ENCODE results near the gene PTPN14. TPM values are rescaled to one million over a fixed set of nuclear protein-coding genes. Genes with fewer than 3 reads are reported as not detected.

Gene PTPN14
- total and polyA plus RNA-seq, 8 donors: 14.9 to 38.0 (median 17.9) TPM

- ATAC-seq (no peak), DNase-seq (no peak)
- no peaks in the 10 kb centered on the region for H3K9me3 ChIP-seq
- H3K36me3 ChIP-seq: peaks cover 3 to 8% of the 10 kb centered on the region in 2 donors
- no peaks in the 10 kb centered on the region for H3K27me3 ChIP-seq
- TF ChIP-seq CTCF (IDR thresholded peaks at IDR 0.05): no peak
- no peak overlapping the region for H3K4me3 ChIP-seq
- no peak overlapping the region for H3K27ac ChIP-seq
- H3K4me1 ChIP-seq: peaks cover 0 to 5% of the 10 kb centered on the region in 2 donors
- intact Hi-C loops (cut with DNase I): no loop called here
These were observed 172.9 kb downstream of the PTPN14 start for GRCh38 chr1:214378492-214378891.

- no peak overlapping the region for H3K4me3 ChIP-seq
- intact Hi-C loops (cut with DNase I): no loop called here
- TF ChIP-seq CTCF (IDR thresholded peaks at IDR 0.05): no peak
- H3K4me1 ChIP-seq: peaks cover 0 to 5% of the 10 kb centered on the region in 2 donors
- ATAC-seq (no peak), DNase-seq (no peak)
- peaks cover 1 to 2% of the 10 kb centered on the region in 2 donors for H3K36me3 ChIP-seq
- no peaks in the 10 kb centered on the region for H3K27me3 ChIP-seq
- H3K9me3 ChIP-seq: no peaks in the 10 kb centered on the region
- no peak overlapping the region for H3K27ac ChIP-seq
These were observed 173.5 kb downstream of the PTPN14 start for GRCh38 chr1:214377886-214378285.

GRCh38 chr1:214377485-214377884 is 173.9 kb downstream of the PTPN14 start:
- ATAC-seq (no peak), DNase-seq (no peak)
- peaks cover 0 to 2% of the 10 kb centered on the region in 2 donors for H3K36me3 ChIP-seq
- no peak overlapping the region for H3K4me3 ChIP-seq
- H3K4me1 ChIP-seq: peaks cover 0 to 5% of the 10 kb centered on the region in 2 donors
- TF ChIP-seq CTCF (IDR thresholded peaks at IDR 0.05): no peak
- intact Hi-C loops (cut with DNase I): no loop called here
- no peaks in the 10 kb centered on the region for H3K9me3 ChIP-seq
- no peak overlapping the region for H3K27ac ChIP-seq
- no peaks in the 10 kb centered on the region for H3K27me3 ChIP-seq

- Histone ChIP-seq H3K27me3 (no peaks in the 10 kb centered on the region), H3K27ac (no peak overlapping the region), H3K36me3 (peaks cover 0 to 21% of the 10 kb centered on the region in 2 donors), H3K4me1 (no peaks in the 10 kb centered on the region), H3K4me3 (no peak overlapping the region), H3K9me3 (no peaks in the 10 kb centered on the region)
- DNase-seq (no peak), ATAC-seq (no peak)
- intact Hi-C loops (cut with DNase I): no loop called here
- no peak for TF ChIP-seq CTCF (IDR thresholded peaks at IDR 0.05)
These were observed 179.3 kb downstream of the PTPN14 start for GRCh38 chr1:214372092-214372491.

GRCh38 chr1:214370615-214371014 is 180.8 kb downstream of the PTPN14 start:
- no peaks in the 10 kb centered on the region for H3K9me3 ChIP-seq
- H3K27me3 ChIP-seq: no peaks in the 10 kb centered on the region
- ATAC-seq (no peak), DNase-seq (no peak)
- TF ChIP-seq CTCF (IDR thresholded peaks at IDR 0.05): no peak
- intact Hi-C loops (cut with DNase I): no loop called here
- no peak overlapping the region for H3K27ac ChIP-seq
- peaks cover 0 to 23% of the 10 kb centered on the region in 2 donors for H3K36me3 ChIP-seq
- H3K4me3 ChIP-seq: no peak overlapping the region
- no peaks in the 10 kb centered on the region for H3K4me1 ChIP-seq
